ENCODE measurements around the gene ASPHD2. TPM values are rescaled to one million over a fixed set of nuclear protein-coding genes. Genes with fewer than 3 reads are reported as not detected.
A peak's percentile ranks its signal among the peaks of the same experiment; 100 is the strongest.

Gene ASPHD2
- total and polyA plus RNA-seq, 10 of the 15 experiments (the other 5 are each of a cell fraction or from before 2014, with no cell fraction given) = 1.6 to 10.6 (median 5.2) TPM

DNA sequence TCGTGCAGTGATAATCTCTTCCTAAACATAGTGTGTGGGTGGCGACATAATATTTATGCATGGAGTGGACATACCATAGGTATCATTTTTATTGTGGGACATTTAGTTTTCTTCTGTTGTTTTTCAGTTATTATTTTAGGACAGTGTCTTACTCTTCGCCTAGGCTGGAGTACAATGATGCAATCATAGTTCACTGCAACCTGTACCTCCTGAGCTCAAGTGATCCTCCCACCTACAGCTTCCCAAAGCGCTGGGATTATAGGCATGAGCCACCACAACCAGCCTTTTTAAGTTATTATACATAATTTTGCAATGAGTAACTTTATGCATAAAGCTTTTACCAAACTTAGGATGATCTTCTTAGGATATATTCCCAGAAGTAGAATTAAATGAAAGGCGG, 57.3 kb downstream of the ASPHD2 start:
- Histone ChIP-seq H3K9me3 (replicated peaks; ENCODE audit: control insufficient read depth, insufficient read depth, low read length) (no peaks in the 10 kb centered on the region), H3K4me1 (ENCODE audit: control insufficient read depth, insufficient read depth, low read length) (peaks cover 8% of the 10 kb centered on the region), H3K9ac (ENCODE audit: control insufficient read depth, insufficient read depth, low read length) (no peak overlapping the region), H3K27ac (ENCODE audit: control insufficient read depth, insufficient read depth) (no peak overlapping the region), H4K20me1 (ENCODE audit: control insufficient read depth, insufficient read depth) (no peaks in the 10 kb centered on the region), H3K36me3 (ENCODE audit: control insufficient read depth in 2 of 2, insufficient read depth in 2 of 2, low read length in 1 of 2) (peaks cover 4 to 10% of the 10 kb centered on the region in 2 experiments), H2AFZ (ENCODE audit: control insufficient read depth, low read depth, low read length) (no peak overlapping the region), H3K4me2 (ENCODE audit: control insufficient read depth, insufficient read depth) (peak overlapping the region; percentile 3; the same call in 1 of the 2 replicates), H3K27me3 (replicated peaks in 1 of 2; ENCODE audit: control insufficient read depth in 2 of 2, insufficient read depth in 2 of 2, low read length in 1 of 2) (no peaks in the 10 kb centered on the region), H3K4me3 (no peak overlapping the region), H3K79me2 (ENCODE audit: control insufficient read depth, insufficient read depth, low read length) (peaks cover 28% of the 10 kb centered on the region)
- 97% methylated on average over 5 of the region's 5 CpGs for WGBS (ENCODE audit: insufficient coverage, insufficient replicate concordance, low lambda C conversion rate, missing lambda C conversion rate)
- in situ Hi-C loops (cut with MboI) = no loop called here
- DNase-seq (ENCODE audit: low read depth, low spot score) (no peak), ATAC-seq (no peak), FAIRE-seq (no peak)
- SMC1A ChIA-PET (ENCODE audit: uncharacterized antibody, unreplicated experiment) = no interaction called here
- RAD21 ChIA-PET (ENCODE audit: unreplicated experiment) = no interaction called here
- intact Hi-C loops (cut with micrococcal nuclease; ENCODE audit: unreplicated experiment) = no loop called here
- no TSS peak for BruUV-seq (replicated peaks)
- POLR2A ChIA-PET = interaction anchor here (0.5 kb wide), 1 partner anchor 104 kb away, joined by 3 read pairs; no protein-coding TSS in a partner anchor
- TF ChIP-seq SUZ12 (IDR thresholded peaks at IDR 0.05; ENCODE audit: unreplicated experiment) = no peak
- TF ChIP-seq CHD4 (IDR thresholded peaks at IDR 0.05) = no peak
- no peak for TF ChIP-seq LARP7 (IDR thresholded peaks at IDR 0.05)
- TF ChIP-seq, protein P1, sequence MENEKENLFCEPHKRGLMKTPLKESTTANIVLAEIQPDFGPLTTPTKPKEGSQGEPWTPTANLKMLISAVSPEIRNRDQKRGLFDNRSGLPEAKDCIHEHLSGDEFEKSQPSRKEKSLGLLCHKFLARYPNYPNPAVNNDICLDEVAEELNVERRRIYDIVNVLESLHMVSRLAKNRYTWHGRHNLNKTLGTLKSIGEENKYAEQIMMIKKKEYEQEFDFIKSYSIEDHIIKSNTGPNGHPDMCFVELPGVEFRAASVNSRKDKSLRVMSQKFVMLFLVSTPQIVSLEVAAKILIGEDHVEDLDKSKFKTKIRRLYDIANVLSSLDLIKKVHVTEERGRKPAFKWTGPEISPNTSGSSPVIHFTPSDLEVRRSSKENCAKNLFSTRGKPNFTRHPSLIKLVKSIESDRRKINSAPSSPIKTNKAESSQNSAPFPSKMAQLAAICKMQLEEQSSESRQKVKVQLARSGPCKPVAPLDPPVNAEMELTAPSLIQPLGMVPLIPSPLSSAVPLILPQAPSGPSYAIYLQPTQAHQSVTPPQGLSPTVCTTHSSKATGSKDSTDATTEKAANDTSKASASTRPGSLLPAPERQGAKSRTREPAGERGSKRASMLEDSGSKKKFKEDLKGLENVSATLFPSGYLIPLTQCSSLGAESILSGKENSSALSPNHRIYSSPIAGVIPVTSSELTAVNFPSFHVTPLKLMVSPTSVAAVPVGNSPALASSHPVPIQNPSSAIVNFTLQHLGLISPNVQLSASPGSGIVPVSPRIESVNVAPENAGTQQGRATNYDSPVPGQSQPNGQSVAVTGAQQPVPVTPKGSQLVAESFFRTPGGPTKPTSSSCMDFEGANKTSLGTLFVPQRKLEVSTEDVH (IDR thresholded peaks at IDR 0.05; ENCODE audit: low read depth, partially characterized antibody) = no peak
- no peak for TF ChIP-seq SMARCA5 (IDR thresholded peaks at IDR 0.05)
- TF ChIP-seq NR2C2 (IDR thresholded peaks at IDR 0.05; ENCODE audit: borderline replicate concordance, control insufficient read depth, insufficient read length, low read depth) = no peak
- TF ChIP-seq POLR2A (IDR thresholded peaks at IDR 0.05; ENCODE audit: low read depth, low read length) = no peak
- no peak for TF ChIP-seq FOXM1 (IDR thresholded peaks at IDR 0.05; ENCODE audit: low read depth, low read length)
- TF ChIP-seq IKZF1 (conservative IDR thresholded peaks at IDR 0.05) = no peak
- no peak for TF ChIP-seq NBN (IDR thresholded peaks at IDR 0.05)
- CTCF ChIA-PET = interaction anchor here (0.6 to 5.0 kb wide), 2 partner anchors 16 to 157 kb away, joined by 3 to 29 read pairs; no protein-coding TSS in a partner anchor
